SW 1271 (cell line): Measurements from ENCODE around the gene PRPSAP1.

Source experiments
- DNase-seq, 2 experiments: peaks; one replicate each; lab custom pipeline; 2025; lab: John Stamatoyannopoulos, UW

The PRPSAP1 gene

DNA sequence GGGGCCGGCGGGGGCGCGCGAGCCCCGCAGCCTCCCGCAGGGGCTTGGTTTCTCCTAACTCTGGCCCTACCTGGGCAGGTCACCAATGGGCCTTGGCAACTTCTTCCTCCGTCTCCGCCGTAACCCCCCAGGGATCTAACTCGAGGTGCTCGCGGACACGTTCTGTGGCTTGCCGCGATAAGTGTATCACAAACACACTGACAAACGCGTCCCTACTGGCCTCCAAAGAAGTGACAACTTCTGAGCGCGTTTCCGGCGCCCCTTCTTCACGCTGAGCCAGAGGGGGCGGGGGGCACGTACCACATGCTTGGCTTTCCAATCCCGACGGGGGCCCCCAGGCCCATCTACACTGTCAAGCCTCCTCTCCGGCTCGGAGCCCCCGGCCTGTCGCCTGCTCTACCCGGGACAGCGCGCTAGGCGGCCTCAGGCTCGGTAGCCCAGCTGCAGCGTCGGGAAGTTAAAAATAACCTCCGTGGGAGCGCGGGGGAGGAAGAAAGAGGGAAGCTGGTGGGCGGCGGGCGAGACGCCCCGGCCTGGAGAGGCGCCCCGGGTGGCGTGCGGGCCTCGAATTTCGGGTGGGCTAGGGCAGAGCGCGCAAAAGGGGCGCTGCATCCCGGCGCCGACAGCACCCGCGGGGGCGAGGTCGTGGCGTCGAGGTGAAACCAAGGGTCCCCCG lies 30.0 kb upstream of the PRPSAP1 start:
- DNase-seq: no peak

- peak in 1 of 2 experiments; percentile 71 for DNase-seq
Observed at GRCh38 chr17:76382803-76383545, 29.3 kb upstream of the PRPSAP1 start.

DNA sequence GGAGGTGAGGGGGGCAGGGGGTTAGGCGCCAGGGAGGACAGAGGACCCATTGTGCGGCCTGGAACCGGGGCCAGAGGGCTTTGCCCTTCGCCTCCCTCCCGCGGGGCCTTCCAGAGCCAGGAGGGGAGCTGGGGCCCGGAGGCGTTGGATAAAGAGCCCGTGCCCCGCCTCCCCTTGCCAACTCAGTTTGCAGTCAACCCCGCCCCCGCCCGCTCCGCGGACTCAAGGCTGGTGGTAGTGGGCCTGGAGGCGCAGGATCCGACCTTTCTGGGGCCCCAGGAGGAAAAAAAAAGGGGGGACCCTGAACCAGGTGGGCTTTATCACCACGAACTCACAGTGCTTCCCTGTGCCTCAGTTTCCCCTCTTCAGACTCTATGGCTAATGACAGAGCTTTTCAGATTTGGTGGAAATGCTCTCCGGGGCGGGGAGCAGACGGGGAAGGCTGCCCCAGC lies 28.7 kb upstream of the PRPSAP1 start:
- DNase-seq: no peak

- DNase-seq: no peak
Observed at GRCh38 chr17:76381633-76382350, 28.1 kb upstream of the PRPSAP1 start.

DNA sequence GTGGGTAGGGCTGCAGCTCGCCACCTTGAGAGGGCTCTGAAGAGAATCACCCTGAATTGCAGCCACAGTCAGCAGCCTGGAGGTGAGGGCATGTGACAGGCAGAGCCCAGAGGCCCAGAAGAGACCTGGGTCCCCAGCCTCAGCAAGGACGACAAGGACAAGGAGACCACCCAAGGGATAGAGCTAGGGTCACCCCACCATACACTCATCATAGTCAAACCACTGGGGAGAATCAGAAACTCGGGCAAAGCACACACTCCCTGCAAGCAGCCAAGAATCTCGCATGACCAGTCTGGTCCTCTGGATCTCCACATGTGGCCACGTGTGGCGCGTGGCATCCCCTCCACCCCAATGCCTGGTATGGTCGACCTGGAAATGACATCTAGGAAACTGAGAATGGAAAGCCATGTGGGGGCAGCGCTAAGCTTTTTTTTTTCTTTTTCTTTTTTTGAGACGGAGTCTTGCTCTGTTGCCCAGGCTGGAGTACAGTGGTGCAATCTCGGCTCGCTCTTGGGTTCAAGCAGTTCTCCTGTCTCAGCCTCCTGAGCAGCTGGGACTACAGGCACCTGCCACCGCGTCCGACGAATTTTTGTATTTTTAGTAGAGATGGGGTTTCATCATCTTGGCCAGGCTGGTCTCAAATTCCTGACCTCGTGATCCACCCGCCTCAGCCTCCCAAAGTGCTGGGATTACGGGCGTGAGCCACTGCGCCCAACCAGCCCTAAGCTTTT lies 26.1 kb upstream of the PRPSAP1 start:
- no peak for DNase-seq

DNA sequence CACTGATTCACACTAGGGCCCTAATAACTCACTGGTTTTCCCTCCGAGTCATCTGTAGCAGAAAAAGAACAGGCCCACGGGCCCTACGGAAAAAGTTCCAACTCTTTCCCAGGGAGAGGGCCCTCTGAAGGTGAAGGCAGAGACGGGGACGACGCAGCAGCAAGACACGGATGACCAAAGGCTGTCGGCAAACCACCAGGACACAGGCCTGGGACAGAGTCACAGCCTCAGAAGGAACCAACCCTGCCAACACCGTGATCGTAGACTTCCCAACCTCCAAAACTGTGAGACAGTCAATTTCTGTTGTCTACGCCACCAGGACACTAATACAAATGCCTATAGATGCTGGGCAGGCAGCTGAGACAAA lies 25.5 kb upstream of the PRPSAP1 start:
- DNase-seq: no peak

DNA sequence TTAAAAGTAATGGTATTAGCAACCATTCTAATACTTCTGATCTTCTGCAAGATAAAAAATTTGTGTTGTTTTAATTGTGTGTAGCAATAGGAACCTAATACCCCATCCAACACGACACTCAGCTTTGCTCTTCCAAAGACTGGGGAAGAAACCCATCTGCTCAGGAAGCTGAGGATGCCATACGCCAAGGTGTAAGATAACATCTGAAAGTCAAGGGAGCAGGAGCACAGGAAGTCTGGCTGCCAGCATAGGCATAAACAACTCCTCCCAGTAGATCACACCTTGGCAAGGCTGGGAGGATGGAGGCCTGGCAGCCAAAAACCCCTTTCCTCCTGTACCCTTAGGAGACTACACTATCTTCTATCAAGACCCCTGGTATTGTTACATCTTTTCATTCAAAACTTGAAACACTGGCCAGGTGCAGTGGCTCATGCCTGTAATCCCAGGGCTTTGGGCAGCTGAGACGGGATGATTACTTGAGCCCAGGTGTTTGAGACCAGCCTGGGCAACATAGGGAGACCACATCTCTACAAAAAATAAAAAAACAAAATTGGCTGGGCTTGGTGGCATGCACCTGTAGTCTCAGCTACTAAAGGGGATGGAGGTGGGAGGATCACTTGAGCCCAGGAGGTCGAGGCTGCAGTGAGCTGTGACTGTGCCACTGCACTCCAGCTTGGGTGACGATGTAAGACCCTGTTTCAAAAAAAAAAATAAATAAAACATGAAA lies 25.0 kb upstream of the PRPSAP1 start:
- DNase-seq: no peak

GRCh38 chr17:76376318-76377133 lies 22.8 kb upstream of the PRPSAP1 start:
- no peak for DNase-seq

GRCh38 chr17:76371656-76372628 lies 18.2 kb upstream of the PRPSAP1 start:
- peak in 1 of 2 experiments; percentile 23 for DNase-seq

GRCh38 chr17:76370261-76370993 lies 16.7 kb upstream of the PRPSAP1 start:
- peak; percentile 90 to 95 for DNase-seq

DNA sequence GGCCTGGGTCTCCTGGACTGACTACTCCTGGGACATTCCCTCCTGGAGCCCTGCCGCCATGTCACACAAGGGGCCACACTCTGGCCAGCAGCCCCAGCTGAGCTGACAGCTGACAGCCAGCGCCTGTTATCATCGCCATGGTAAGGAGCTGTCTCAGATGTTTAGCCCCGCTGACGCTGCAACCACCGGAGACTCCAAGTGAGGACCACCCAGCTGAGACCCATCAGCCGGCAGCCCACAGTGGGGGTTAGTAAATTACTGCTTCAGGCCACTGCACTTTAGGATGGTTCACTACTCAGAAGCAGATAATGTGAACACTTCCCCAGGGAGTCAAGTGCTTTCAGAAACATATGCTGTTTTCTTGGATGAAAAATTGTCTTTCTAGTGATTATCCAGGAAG lies 16.1 kb upstream of the PRPSAP1 start:
- DNase-seq: no peak

GRCh38 chr17:76369379-76369778 lies 15.7 kb upstream of the PRPSAP1 start:
- no peak for DNase-seq

- DNase-seq: no peak
Observed at GRCh38 chr17:76368545-76368944, 14.8 kb upstream of the PRPSAP1 start.

DNA sequence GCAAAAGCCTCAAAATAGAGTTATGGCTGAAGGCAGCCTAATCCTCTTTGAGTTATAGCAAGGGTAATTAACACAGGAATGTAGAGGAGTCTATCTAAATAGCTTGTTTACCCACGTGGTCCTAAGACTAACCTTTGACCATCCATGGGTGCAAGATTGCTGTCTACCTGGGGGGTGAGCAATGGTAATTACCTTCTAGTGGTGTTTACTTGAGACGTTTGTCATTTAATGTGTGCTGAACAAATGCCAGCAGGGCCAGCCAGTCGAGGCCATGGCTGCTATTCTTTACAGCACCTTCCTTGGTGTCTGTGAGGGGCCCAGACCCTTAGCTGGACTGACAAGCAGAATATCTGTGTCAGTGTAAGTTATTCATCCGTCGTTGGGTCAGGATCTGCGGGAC lies 13.9 kb upstream of the PRPSAP1 start:
- DNase-seq: no peak

DNA sequence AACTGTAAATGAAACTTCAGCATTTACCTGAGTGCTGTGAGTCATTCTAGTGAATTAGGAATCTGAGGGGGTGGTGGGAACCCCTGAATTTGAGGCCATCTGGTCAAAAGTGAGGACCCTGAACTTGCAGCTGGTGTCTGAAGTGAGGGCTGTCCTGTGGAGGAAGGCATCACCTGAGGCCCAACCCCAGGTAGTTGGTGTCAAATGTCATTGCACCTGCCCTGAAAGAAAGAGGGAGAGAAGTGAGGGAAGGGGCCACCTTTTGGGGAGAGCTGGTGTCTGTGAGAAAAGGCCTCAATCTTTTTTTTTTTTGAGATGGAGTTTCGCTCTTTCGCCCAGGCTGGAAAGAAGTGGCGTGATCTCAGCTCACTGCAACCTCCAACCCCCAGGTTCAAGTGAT lies 12.5 kb upstream of the PRPSAP1 start:
- DNase-seq: no peak

GRCh38 chr17:76365256-76365903 lies 11.7 kb upstream of the PRPSAP1 start:
- peak in 1 of 2 experiments; percentile 51 for DNase-seq

- DNase-seq: no peak
Observed at GRCh38 chr17:76363107-76363842, 9.6 kb upstream of the PRPSAP1 start.

DNA sequence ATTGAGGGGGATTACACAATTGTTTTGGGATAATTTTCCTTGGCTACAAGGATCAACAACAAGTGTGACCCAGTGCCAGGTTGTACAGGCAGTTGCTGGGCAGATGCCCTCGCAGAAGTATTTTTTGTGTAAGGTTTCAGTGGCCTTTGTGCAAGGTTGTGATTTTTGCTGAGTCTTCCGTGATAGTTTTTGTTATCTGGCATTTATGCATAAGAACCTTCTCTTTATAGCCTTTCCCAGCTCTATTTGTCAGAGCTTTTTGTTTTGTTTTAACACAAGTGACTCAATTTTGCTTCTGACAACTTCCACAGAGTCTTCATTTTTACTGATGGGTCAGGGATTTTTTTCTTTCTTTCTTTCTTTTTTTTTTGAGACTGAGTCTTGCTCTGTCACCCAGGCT lies 6.7 kb upstream of the PRPSAP1 start:
- DNase-seq: no peak
